GM13977 (cell line): ENCODE data around the gene SORCS1.
"Not testable (repeated sequence)": the region's sequence is repeated elsewhere in the genome, so short reads cannot be mapped to it uniquely, and the experiment has no call there.

ENCODE experiments used
- DNase-seq: peaks from one replicate; pipeline ENCODE4 v3.0.0; 2012; ENCODE audit warnings: low spot score
- in situ Hi-C: fragments of 300-500 bp; cut with MboI; formaldehyde crosslinking; loops from one replicate; pipeline ENCODE4 v1.12.0; 2022; ENCODE audit warnings: low sequenced_read_pairs, low pct_unique_long_range_greater_than_20kb, mixed read lengths, inconsistent platforms; ENCODE audit not compliant: unreplicated experiment
- TF ChIP-seq, protein P1 (sequence below): IDR thresholded peaks from 2 replicates; pipeline ENCODE4 v1.5.1; 2012; ENCODE audit warnings: mild to moderate bottlenecking, control low read depth; ENCODE audit not compliant: insufficient read depth; ENCODE audit errors: extremely low read depth, missing control alignments

The SORCS1 gene

DNA sequence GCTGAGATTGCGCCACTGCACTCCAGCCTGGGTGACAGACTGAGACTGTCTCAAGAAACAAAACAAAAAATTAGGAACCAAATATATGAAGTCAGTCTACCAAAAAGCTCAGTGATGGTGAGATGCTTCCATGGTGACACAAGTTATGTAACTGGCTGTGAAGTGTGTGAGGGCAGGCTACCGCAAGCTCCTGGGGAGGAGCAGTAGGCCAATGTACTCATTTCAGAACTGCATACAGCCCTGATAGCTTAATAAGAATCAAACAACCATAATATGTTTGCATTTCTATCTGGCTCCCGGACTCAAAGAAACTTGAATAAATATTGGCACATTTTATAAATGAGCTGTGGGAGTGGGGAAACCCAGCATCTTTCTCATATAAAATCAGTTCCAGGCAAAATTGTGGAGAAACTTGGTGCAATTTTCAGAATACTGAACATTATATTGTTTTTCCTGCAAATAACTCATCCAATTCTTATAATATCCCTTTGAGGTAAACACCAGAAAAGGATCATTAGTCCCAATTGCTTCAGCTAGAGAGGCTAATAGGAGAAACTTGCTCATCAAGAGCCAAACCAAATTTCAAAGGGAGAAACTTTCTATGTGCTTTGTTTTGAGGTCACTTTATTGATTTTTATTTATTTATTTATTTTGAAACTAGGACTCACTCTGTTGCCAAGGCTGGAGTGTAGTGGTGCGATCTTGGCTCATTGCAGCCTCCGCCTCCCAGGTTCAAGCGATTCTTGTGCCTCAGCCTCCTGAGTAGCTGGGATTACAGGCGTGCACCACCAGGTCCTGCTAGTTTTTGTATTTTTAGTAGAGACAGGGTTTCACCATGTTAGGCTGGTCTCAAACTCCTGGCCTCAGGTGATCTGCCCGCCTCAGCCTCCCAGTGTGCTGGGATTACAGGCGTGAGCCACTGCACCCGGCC is 127.0 kb downstream of the SORCS1 start:
- in situ Hi-C loops: no loop called here
- TF ChIP-seq, protein P1, sequence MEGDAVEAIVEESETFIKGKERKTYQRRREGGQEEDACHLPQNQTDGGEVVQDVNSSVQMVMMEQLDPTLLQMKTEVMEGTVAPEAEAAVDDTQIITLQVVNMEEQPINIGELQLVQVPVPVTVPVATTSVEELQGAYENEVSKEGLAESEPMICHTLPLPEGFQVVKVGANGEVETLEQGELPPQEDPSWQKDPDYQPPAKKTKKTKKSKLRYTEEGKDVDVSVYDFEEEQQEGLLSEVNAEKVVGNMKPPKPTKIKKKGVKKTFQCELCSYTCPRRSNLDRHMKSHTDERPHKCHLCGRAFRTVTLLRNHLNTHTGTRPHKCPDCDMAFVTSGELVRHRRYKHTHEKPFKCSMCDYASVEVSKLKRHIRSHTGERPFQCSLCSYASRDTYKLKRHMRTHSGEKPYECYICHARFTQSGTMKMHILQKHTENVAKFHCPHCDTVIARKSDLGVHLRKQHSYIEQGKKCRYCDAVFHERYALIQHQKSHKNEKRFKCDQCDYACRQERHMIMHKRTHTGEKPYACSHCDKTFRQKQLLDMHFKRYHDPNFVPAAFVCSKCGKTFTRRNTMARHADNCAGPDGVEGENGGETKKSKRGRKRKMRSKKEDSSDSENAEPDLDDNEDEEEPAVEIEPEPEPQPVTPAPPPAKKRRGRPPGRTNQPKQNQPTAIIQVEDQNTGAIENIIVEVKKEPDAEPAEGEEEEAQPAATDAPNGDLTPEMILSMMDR: no peak

DNA sequence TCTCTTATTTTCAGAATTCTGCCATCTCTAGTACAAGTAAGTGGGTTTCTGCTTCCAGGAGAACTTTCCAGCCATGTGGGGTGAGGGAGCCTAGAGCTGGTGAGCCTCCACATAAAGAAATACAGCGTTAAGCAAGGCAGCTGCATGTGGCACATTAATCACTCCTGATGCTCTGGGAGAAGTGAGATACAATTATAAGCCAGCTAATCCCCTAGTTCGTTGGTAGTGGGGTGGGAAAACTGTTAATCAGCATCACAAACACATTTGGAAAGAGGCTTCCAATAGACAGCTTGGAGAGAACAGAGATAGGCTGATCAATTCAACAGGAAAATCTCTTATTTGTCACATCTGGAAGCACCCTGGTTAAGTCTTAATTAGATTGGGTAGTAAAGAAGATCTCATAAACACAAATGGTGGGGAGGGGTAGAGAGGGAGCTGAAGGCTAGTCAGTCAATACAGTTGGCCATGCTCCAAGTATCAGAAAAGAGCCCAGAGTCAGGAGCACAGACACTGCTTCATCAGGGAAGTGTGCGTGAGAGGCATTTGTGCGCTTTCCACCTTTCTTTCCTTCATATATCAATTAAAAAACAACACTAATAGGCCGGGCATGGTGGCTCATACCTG is 130.6 kb downstream of the SORCS1 start:
- DNase-seq: no peak
- TF ChIP-seq, protein P1: no peak
- in situ Hi-C loops: no loop called here

More for the DNA sequence above, 127.0 kb downstream of the SORCS1 start:
- DNase-seq: no peak

DNA sequence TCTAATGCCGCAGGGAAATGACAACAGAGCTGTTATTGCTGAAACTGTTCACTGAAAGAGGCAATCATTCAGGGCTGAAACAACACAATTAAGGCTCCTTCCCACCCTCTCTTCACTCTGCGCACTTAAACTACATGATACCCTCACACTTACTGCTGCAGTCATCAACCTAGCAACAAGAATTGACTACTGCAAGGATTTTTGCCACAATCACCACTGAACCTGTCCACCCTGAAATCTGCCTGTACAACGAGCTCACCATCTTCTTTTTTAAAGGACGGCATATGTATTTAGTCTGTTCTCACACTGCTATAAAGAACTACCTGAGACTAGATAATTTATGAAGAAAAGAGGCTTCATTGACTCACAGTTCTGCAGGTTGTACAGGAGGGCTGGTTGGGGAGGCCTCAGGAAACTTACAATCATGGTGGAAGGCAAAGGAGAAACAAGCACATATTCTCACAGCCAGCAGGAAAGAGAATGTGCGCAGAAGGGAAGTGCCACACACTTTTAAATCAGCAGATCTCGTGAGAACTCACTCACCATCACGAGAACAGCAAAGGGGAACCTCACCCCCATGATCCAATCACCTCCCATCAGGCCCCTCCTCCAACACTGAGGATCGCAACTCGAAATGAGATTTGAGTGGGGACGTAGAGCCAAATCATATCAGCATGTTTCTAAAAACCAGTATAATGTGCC is 131.7 kb downstream of the SORCS1 start:
- in situ Hi-C loops: no loop called here
- TF ChIP-seq, protein P1: no peak
- DNase-seq: no peak

DNA sequence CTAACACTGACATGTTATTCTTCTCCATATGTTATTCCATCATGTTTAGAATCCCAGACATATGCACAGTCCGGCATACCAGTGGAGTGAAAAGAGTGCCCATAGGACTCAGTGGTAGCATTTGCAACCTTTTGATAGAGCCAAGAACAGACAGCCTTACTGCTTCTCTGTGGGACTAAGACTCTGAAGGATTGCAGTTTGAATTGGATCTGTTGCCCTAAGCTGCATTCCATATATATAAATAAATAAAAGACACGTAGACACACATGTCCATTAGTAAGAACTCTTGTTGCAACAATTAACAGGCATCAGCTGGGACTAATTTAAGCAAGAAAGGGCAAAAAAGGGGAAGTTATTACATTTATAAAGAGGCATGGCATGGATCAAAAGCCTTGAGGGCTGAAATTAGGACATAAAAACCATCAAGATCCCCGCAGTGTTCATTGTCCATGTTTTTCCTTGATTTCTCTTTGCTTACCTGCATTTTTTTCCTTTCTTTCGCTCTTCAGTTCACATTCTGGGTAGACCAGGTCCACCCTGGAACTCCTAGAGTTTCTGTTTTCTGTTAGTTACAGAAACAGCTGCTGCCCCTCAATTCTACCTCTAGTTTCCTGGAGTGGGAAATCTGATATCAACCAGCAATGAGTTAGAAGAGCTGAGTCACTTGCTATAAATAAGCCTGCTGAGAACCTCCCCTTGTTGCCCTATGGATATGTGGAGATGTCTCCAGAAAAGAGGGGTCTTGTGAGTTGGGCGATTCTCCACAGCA is 132.4 kb downstream of the SORCS1 start:
- TF ChIP-seq, protein P1: no peak
- no peak for DNase-seq
- in situ Hi-C loops: no loop called here

DNA sequence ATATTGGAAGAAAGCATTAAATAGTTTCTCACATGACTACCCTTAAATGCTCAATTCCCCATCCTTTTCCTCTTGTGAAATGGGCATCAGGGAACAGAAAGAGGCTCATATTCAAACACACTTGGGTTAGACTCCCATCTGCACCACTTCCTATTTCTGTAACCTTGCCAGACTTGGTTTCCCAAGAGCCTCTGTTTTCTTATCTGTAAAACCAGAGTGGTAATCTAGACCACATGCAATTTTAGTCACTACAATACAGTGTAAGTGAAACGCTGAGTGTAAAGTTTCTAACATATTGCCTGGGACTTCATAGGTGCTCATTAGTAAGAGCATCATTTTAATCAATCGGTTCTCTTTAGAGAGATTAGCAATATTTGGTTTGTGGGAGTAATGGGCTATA is 136.3 kb downstream of the SORCS1 start:
- no peak for DNase-seq
- TF ChIP-seq, protein P1: no peak
- in situ Hi-C loops: no loop called here

DNA sequence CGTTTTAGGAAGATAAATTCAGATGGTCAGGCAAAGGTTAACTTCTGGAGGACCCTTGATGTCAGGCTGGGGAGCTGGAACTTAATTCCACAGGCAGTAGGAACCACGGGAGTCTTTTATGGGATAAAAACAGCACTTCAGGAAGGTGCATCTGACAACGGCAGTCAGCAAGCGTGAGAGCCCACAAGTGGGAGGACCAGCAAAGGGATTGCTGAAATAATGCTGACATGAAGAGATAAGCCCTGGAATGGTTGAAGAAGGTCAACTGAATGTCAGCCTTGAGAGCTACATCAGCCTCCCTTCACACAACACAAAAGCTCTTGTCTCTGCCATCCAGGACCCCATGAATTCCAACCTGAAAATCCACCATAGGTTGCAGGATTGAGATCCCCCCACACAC is 138.8 kb downstream of the SORCS1 start:
- in situ Hi-C loops: no loop called here
- TF ChIP-seq, protein P1: no peak
- DNase-seq: no peak

DNA sequence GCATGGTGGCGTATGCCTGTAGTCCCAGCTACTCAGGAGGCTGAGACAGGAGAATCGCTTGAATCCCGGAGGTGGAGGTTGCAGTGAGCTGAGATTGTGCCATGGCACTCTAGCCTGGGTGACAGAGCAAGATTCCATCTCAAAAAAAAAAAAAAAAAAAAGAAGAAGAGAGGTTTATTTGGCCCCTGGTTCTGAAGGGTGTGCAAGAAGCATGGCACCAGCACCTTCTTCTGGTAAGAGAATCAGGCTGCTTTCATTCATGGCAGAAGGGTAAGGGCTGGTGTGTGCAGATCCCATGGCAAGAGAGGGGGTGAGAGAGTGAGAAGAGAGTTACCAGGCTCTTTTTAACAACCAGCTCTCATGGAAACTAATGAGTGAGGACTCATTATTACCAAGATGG is 140.5 kb downstream of the SORCS1 start:
- DNase-seq, in situ Hi-C loops: not testable (repeated sequence)
